Lung microvascular endothelial cell (primary cell): ENCODE data around the gene VWC2L. TPM values are rescaled to one million over a fixed set of nuclear protein-coding genes. Genes with fewer than 3 reads are reported as not detected.

Experiments
- DNase-seq, 2 donors: peaks; one replicate each; pipeline versions ENCODE4 v3.0.0 to v3.0.0-alpha.2; 2010; ENCODE audit warnings: low read depth in 2 of 2
- total RNA-seq: library from RNA; depleted of rRNA; stranded (reverse); fragments of >200 nt; gene quantifications from 2 replicates; pipeline ENCODE4 v1.2.1, GENCODE V29; 2014

VWC2L gene
- total RNA-seq, 1 donor from 2014 or later: not detected

GRCh38 chr2:214465363-214466146 is 54.7 kb downstream of the VWC2L start:
- DNase-seq: no peak

- DNase-seq: no peak
These were observed 58.9 kb downstream of the VWC2L start for GRCh38 chr2:214469728-214470127.

- DNase-seq: no peak
These were observed 60.5 kb downstream of the VWC2L start for GRCh38 chr2:214471382-214471781.

GRCh38 chr2:214471990-214472389 is 61.1 kb downstream of the VWC2L start:
- DNase-seq: no peak

DNA sequence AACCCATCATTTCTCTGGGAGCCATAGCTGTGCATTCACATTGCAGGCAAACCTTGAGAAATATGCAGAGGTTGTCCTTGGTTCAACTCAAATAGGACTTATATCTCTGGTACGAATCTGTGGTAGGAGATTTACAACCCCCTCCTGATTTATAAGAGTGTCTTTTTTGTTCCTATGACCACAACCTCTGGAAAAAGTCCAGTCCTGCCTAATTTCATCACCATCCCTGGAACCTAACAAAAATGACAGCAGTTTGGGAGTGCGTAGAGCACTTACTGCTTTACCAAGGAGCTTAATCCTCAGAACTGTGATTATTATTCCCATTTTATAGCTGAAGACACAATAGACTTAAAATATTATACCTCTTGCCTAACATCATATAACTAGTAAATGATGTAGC is 66.5 kb downstream of the VWC2L start:
- no peak for DNase-seq

GRCh38 chr2:214481204-214481603 is 70.3 kb downstream of the VWC2L start:
- DNase-seq: no peak

DNA sequence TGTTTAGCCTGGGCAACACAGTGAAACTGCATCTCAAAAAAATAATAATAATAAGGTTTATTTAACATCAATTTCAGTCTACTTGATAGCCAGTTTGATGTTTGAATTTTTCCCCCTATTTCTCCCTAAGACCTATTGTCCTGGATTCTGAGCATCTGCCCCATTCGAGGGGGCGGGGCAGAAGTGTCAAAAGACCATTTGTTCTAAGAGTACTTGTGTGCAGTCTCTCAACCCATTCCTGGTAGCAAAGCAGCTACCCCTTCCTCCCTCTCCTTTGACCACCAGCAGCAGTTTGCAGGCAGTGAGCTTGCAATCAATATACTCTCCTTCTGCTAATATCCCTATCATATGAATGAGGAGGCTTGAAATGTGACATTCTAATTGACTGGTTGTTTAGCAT is 71.9 kb downstream of the VWC2L start:
- no peak for DNase-seq

- no peak for DNase-seq
These were observed 73.4 kb downstream of the VWC2L start for GRCh38 chr2:214484239-214484638.

DNA sequence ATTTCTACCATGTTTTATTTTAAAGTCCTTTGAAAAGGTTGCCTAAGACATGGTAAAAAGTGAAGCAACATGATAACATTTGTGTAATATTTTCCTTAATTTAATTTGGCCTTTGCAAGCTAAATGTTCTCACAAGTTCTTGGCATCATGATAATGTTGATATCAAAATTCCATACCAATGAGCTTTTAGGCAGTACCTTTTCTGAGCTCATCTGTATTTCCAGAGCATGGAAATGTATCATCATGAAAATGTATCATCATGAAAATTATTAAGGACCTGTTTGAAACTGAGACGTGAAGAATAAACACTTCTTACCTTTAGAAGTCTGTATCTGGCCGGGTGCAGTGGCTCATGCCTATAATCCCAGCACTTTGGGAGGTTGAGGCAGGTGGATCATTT is 73.8 kb downstream of the VWC2L start:
- DNase-seq: no peak

GRCh38 chr2:214489181-214489580 is 78.3 kb downstream of the VWC2L start:
- no peak for DNase-seq

DNA sequence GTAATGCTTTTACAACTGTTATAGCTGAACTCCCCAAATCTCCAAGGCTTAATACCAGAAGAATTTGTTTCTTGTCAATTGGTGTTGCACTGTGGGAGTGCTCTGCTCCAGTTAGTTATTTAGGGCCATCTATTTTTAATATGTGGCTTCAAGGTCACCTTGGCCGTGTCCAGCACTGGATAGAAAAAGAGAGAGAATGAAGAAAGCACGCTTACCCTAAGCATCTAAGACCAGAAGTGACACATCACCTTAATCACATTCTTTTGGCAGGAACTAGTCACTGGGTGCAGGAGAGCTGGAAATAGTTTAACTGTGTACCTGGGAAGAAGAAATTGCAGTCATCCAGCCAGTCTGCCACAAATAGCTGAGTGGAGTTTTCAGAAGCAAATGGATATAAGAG is 78.8 kb downstream of the VWC2L start:
- no peak for DNase-seq

- no peak for DNase-seq
These were observed 81.3 kb downstream of the VWC2L start for GRCh38 chr2:214492152-214492551.

GRCh38 chr2:214492608-214493007 is 81.8 kb downstream of the VWC2L start:
- no peak for DNase-seq

DNA sequence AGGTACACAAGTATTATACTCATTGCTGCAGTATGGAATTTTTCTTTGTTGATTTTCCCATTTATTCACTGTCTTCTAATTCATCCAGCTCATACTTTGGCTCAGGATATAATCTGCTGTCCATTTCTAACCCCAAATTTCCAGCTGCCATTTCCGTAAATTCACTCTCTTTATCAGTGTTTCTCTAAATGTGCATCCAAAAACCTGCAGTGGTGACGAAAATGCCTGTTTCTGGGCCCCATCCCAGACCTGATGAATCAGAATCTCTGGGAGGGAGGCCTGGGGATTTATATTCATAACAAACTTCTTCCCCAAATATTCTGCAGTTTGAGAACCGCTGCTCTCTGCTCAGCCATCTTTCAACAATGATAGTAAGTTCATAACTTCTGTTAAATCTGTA is 86.6 kb downstream of the VWC2L start:
- DNase-seq: no peak

DNA sequence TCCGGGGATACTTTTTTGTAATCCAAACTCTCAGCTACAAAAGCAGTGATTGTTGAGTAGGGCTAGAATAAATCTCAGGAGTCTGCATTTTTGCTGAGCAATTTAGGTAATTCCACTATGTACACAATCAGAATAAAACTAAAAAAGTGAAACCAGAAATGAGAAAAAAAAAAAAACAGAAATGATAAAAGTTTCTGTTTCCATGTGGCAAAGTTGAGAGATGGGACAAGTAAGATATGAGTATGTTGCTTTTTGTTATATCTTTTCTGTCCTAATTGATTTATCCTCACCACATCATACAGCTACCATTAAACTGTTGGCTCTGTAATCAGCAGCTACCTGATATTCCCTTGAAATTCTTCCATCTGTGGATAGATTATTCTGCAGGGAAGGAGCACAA is 92.7 kb downstream of the VWC2L start:
- no peak for DNase-seq

DNA sequence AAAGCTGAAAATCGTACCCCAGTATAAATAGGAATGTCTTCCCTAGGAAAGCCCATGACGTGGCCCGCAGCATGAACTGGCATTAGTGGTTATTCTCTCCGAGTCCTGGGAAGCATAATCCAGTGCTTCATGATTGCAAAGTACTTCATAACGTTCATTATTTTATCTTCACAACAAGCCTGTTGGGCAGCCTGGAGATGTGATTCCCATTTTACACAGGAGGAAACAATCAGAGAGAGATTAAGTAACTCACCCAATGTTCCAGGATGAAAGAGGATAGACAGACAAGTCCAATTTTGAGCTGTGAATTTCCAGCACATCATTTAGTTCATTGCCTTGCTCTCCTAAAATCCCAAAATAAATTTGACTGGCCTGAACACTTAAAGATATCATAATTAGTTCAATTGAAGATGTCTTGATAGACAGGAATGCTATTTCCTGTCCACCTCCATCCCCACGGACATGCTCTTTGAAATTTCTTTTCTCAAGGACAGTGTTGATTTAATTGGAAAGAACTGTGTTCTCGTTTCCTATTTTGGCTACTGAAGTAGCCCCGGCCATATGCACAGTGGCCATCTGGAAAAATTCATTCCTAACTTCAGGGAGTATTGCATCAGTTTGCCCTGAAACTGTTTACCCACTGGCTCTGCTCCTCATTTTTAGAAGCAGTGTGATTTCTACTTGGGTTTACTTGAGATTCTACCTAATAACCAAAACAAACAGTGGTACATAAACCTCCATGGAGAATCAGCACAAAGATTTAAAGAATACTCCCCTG is 93.9 kb downstream of the VWC2L start:
- DNase-seq: no peak

DNA sequence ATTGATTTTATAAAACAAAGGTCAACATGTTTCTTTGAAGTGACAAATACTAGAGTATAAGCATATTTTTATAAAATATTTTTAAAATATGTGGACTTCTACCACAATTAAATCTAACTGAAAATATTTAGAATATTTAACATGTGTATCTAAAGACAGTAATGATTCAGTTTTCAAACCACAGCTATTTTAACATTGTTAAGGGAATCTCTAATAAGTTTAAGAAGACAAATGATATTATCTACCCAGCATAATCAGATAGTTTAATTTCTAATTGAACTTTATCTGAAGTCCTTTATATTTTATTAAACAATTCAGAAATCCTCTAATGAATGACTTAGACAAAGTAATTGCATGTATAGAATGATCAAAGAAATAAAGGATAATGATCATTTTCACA is 96.2 kb downstream of the VWC2L start:
- no peak for DNase-seq

DNA sequence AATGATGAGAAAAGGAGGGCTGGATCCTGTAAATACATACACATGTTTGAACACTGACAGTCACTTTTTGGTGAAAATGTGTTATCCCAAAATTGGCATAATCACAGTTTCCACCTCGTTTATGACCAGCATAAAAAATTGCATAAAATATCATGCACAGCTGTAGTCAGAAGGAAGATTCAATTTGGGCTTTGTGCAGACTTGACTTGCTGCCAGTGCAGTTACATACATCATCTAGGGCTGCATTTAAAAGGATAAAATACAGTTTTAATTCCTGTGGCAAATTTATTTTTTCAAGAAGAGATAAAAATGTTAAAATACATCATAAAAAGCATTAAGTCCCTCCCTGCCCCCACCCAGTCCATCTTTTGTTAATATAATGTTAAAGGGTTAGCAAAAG is 103.8 kb downstream of the VWC2L start:
- no peak for DNase-seq

- no peak for DNase-seq
These were observed 104.3 kb downstream of the VWC2L start for GRCh38 chr2:214515111-214515510.

GRCh38 chr2:214519258-214519818 is 108.5 kb downstream of the VWC2L start:
- no peak for DNase-seq

- DNase-seq: no peak
These were observed 118.2 kb downstream of the VWC2L start for GRCh38 chr2:214529021-214529420.

GRCh38 chr2:214529514-214529913 is 118.7 kb downstream of the VWC2L start:
- no peak for DNase-seq

- DNase-seq: no peak
These were observed 122.7 kb downstream of the VWC2L start for GRCh38 chr2:214533541-214533940.
